GM21360 (cell line): Measurements from ENCODE around the gene SLC35B2.

Source experiments
- ATAC-seq: cut with Tn5 transposase; IDR thresholded peaks from one replicate; pipeline ENCODE4 v1.9.1; 2021; ENCODE audit warnings: mild to moderate bottlenecking, moderate library complexity; ENCODE audit not compliant: unreplicated experiment

SLC35B2 gene

DNA sequence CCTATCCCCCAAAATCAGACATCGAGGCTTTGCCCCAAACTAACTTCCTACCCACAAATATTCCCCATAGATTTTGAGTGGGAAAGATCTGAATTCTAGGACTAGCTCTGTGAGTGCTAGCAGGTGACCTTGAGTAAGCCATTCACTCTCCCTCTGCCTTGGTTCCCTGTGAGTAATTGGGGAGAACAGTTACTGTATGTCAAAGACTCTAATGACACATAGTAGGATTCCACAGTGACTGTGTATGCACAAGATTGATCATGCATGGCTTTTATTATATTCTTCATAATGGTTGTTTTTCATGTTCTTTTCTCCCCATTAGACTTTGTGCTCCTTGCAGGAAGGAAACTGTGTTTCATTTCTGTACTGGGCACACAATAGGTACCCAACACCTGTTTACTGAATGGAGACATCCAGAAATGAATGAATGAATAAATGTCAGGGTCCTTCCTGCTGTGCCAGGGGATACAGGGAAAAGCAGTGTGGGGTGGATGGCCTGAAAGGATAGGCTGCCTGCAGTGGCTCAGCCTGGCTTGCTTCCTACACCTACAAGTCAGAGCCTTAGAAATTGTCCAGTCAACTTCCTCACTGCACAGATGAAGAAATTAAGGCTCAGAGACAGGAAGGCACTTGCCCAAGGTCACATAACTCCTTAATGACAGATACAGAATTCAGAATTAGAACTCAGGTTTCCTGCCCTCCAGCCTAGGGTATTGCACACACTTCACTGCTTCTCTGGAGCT, 12.0 kb upstream of the SLC35B2 start:
- no peak for ATAC-seq

DNA sequence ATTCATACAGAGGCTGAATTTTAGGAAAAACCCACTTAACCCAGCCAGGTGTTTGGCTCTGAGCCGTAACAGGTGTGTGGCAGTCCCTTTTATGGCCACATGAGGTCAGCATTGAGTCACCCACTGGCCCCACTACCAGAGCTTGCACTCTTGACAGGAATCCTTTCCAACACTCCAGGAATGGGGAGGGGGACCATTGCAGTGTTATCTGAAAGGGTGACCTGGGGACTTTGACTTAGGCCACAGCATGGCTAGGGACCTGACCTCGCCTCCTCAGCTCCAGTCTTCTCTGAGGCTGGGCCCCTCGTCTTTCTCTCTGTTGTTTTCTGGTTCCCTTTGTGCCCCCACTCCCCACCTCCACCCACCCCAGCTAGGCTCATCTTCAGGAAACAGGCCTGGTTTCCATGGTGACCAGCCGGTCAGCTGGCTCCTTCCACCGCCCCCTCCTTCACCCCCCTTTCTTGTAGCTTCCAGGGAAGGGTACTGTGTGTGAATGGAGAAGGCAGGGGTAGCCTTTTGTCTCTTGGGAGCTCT, 10.8 kb upstream of the SLC35B2 start:
- no peak for ATAC-seq

GRCh38 chr6:44267252-44267651, 9.9 kb upstream of the SLC35B2 start:
- ATAC-seq: no peak

DNA sequence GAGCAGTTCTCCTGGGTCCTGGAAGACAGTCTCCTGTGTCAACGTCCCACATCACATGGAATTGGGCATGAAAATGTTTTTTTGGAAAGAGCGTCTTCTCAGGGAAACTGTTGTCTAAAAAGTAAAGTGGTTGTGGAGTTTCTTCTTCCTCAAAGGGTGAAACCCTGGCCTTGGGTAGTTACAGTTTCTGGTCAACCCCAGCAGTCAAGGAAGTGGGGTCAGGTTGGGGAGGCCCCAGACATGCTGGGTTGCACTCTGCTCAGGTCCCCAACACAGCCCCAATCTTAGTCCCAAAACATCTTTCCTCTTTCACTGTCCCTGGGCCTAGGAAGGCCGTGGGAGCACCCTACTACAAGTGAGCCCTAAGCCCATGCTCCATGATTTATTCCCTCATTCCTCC, 9.0 kb upstream of the SLC35B2 start:
- ATAC-seq: no peak

GRCh38 chr6:44265722-44266233, 8.4 kb upstream of the SLC35B2 start:
- ATAC-seq: no peak

DNA sequence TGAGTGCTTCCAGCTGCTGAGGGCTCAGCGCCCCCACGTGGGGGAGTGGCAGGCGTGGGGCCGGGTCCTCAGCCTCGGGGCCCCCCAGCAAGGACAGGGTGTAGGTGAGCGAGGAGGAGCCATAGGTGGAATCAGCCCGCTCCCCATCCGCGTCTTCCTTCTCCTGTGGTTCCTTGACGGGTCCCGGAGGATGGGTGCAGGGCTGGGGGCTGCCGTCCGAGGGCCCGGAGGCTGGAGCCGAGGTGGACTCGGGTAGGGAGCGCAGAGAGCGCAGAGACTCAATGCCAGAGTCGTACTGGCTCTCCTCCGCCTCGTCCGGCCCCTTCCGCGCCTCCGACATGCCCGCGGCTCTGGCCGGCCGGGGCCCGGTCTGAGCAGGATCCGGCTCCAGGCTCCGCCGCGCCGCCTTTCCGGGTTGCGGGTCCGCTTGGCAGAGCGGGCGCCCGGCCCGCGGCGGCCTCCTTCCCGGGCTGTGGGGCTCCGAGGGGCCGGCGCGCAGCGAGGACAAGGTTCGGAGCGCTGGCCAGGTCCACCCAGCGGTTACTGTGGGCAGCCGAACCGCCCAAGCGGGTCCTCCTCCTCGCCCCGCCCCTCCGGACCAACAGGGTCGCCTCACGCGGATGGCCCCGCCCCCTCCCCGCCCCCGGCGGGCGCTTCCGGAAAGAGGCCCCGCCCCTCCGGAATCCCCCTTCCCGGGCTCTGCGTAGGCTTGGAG, 7.8 kb upstream of the SLC35B2 start, which contains the start of gene NFKBIE:
Gene NFKBIE (minus strand): TSS at position 545 of the 715 bp plus-strand sequence. CDS start 205 bp downstream, at position 340.
- peak; percentile 32 for ATAC-seq

DNA sequence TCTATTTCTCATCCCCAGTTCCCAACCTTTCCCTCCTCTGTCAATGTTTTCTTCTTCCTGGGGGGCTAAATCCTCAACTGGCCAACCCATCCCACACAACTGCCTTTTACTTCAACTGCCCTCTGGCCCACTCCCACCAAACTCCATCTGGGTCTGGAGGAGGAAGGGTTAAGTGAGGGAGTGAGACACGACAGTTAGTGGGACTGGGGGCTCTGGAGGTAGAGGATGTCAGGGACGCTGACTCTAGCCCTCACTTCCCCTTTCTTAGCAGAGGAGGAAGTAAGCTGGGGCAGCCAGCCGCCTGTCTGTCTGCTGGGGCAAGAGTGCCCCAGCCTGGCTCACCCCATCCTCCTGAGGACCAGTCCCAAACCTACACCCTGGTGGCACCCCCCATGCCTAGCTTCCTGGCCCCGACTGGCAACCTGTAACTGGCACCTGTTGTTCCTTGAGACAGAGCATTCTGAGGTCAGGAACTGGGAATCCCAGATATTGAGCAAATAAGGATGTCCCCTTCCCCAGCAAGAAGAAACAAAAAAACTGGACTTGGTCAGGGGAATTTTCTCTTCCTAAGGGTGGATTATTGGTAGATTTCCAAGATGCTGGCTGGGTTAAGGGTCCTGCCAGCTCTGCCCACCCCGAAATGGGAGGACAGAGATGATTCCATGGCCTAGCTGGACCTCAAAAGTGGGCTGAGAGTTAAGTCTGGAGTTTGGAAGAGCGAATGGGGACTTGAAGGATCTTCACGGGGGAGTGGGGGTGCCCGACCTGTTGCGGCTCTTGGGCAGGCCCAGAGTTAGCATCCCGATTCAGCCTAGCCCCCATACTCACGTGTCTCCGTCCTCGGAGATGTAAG, 7.1 kb upstream of the SLC35B2 start:
- ATAC-seq: no peak

GRCh38 chr6:44263354-44264100, 6.2 kb upstream of the SLC35B2 start:
- ATAC-seq: no peak

DNA sequence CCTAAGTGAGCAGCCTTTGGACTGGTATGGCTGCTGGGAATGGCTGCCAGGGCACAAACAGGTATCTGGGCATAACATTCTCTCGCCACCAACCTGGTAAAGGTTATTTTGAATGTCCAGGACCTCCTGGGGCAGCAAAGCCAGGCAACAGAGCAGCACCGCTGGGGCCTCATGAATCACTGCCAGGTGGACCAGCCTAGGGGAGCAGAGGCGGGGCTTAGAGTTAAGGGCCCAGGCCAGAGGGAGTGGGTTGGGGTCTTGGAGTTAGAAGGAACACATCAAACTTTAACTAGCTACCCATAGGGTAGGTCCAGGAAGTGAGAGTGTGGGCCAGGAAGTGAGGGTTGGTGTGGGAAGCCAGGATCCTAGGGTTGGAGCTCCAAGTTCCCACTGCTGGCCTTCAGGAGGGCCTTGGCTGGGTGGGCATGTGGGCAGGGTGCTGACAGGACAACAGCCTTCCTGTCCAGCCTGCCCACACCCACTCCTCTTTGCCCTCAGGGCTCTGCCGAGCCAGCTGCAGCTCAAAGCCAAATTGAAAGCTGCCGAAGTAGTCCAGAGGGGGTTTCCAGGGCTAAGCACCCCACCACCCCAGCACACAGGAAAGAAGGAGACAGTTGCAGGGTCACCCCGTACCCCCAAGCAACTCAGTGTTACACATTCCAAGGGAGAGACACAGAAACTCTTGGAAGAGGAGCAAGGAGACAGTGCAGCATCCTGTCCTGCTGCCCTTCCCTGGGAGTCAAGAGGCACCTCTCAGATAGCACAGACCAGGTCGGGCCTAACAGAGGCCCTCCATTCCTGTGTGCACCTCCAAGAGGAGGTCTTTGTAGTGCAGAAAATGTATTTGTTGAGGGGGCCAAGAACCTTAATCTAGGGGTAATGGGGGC, 5.4 kb upstream of the SLC35B2 start:
- no peak for ATAC-seq

- no peak for ATAC-seq
These were observed 4.3 kb upstream of the SLC35B2 start for GRCh38 chr6:44261581-44261980.

DNA sequence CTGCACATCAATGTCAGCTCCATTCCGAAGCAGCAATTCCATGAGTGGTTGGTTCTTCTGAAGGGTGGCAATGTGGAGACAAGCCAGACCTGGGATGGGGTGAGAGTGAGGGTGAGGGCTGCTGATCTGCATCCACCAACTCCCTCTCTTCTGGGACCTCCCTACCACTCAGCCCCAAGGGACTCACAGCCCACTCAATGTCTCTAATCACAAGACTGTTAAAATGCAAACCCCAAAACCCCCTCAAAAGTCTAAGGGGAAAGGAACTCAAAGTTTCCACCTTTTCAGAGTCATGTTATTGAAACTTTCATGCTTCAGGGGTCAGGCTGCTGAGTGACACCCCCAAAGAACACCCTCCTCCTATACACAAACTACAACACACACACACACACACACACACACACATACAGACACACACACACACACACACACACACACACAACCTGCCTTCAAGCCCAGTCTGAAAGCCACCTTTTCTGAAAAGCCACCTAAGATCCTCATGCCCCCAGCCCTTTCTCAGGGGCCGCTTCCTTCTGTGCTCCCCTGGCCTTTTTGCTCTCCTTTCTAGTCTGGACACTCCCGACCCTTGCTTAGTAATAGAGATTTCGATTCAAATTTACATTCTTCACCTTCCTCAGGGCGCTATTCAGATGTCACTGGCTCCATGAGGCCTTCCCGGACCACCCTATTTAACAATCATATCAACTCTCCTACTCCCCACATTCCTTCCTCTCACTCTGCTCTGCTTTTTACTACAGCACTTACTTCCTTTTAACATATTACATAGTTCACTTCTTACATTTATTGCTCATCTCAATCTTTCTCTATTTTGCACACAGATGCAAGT, 3.3 kb upstream of the SLC35B2 start:
- no peak for ATAC-seq

GRCh38 chr6:44260011-44260410, 2.7 kb upstream of the SLC35B2 start:
- no peak for ATAC-seq

DNA sequence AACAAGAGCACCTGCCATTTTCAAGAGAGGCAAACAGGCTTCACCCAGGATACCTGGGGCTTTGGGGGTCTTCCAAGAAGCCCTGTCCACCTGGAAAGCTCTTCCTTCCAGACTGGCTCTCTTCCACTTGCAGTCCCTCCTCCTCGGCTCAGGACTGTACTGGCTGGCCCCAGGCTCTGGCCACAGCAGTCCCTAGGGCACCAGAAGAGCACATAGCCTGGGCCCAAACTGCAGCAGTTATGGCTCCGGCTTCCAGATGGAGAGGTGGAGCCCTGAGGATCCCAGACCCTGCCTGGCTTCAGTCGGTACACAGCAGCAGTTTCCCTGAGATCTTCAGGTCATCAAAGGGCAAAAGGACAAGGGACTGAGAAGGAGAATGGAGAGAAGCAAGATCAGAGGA, 1.6 kb upstream of the SLC35B2 start:
- no peak for ATAC-seq

GRCh38 chr6:44258325-44258863, 1.1 kb upstream of the SLC35B2 start:
- no peak for ATAC-seq

- peak; percentile 21 for ATAC-seq
These were observed 511 bp upstream of the SLC35B2 start for GRCh38 chr6:44257753-44258324.

- ATAC-seq: no peak
These were observed 628 bp downstream of the SLC35B2 start for GRCh38 chr6:44256775-44257024.

DNA sequence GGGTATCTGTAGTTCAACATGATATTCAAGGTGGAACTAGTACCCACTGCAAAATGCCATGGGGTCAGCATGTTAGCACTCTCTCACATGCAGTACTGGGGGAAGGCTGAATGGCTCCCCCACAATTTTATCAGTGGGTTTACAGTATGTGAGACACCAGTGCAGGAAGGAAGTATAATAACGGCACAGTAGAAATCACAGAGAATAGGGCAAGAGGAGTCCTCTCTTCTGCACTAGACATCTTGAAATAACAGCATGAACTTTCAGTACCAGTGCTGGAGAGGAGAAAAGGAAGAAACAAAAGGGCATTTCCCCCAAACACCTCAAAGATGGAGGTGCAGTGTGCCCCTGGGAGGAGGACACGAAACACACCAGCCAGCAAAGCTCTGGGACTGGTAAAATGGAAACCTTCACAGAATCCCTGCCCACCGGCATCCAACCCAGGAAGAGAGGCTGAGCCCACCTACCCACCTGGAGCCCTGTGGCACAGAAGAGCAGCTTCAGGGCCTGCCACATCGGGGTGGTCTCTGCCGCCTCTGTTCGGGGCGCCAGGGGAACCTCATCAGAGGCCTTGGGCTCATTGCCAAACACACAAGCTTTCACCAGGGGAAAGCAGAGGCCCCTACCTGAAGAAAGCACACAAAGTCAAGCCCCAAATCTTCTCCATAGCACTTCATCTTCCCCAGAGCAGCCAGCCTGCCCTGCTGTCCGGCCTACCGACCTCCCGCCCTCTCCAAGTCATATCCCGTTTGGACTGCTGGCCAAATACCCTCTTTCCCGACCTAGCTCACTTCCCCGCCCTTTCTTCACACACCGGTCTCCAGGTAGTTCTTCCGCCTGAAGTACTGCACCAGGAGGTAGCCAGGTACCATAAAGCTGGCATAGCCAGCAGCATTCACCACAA, 1.2 kb downstream of the SLC35B2 start:
- ATAC-seq: no peak
